GM18858 (cell line): ENCODE measurements around the gene ZNF462.
"Not testable (repeated sequence)": the region's sequence is repeated elsewhere in the genome, so short reads cannot be mapped to it uniquely, and the experiment has no call there.

Source experiments
- ATAC-seq: cut with Tn5 transposase; IDR thresholded peaks from one replicate; pipeline ENCODE4 v1.9.1; 2021; ENCODE audit not compliant: unreplicated experiment

Gene ZNF462

DNA sequence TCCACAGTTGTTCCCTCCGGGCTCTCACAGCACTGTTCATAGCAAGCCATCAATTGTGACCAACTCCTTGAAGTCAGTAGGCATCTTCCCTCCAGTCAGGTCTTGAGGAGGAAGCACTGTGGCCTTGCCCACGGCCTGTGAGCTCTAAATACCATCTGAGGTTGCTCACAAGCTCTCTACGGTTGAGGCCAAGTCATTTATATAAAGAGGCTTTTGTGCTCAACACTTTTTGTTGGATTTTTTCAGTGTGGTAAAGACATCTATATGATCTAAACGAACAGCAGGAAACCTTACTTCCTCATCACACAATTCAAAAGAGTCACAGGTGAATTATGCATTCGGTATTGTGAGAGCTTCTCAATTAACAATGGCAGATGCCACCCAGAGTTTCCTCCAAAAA, 97.3 kb downstream of the ZNF462 start:
- ATAC-seq, result no peak

GRCh38 chr9:106961623-106962022, 98.7 kb downstream of the ZNF462 start:
- ATAC-seq, result no peak

DNA sequence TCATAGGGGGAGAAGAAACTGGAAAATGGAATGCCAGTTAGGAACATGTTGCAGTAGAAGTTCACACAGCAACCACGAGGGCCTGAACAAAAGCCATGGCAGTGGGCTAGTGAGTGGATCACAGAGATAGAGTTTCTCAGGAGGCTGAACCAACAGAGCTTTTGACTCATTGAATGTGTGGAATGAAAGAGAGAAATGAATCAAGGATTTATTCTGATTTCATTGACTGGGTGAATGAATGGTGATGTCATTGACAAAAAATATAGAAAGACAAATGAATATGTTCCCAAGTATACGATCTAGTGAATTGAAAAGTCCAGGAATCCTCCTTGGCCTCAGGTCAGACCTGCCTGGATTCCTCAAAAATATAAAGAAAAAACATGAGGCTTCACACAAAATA, 99.2 kb downstream of the ZNF462 start:
- no peak for ATAC-seq

DNA sequence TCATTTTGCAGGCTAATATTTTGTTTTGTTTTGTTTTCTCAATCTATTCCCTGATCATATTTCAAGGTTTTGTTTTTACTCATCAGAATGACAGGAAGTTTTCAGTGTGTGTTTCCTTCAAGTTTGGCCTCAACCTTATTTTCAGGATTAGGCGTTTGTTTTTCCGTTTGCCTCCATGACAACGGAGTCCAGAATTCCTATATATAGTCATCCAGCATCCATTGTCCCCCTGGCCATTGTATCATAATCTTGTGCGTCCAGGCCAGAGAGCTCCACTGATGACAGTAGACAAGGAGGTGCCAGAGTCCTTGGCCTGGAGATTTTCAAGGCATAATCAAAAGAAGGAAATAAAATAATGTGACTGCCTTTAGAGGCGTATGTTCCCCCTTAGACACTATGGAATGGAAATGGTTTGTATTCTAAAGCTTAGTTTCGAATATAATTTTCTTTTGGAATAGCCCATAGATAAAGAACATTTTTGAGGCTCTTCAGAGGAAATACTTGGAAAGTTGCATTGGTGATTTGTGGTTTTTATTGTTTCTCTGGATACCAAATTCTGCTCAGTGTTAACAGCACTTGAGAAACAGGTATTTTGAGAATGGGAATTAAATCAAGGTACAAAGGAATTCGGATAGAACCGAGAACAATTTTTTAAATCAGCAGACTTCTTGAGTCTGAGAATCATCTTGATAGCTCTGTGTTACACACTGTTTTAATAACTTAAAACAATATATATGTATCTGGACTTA, 99.8 kb downstream of the ZNF462 start:
- ATAC-seq, result no peak

- ATAC-seq, result no peak
These were observed 100.7 kb downstream of the ZNF462 start for GRCh38 chr9:106963684-106964083.

DNA sequence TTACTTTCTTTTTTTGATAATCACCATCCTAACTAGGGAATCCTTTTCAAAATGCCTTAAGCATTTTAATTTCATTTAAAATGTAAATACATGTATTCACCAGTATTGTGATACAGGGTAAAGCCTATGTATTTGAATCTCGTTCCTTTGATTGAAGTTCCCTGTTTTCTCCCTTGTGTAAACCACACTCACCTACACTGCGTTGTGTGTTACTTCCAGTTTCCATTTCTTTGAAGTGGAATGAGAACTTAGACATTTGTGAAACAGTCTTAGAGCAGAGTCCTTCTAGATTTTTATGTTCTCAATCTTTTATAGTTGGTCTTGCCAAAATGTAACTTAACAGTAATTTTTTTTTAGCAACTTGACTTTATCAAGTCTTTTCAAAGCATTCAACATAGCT, 101.4 kb downstream of the ZNF462 start:
- ATAC-seq, result no peak

- no peak for ATAC-seq
These were observed 102.0 kb downstream of the ZNF462 start for GRCh38 chr9:106964822-106965525.

DNA sequence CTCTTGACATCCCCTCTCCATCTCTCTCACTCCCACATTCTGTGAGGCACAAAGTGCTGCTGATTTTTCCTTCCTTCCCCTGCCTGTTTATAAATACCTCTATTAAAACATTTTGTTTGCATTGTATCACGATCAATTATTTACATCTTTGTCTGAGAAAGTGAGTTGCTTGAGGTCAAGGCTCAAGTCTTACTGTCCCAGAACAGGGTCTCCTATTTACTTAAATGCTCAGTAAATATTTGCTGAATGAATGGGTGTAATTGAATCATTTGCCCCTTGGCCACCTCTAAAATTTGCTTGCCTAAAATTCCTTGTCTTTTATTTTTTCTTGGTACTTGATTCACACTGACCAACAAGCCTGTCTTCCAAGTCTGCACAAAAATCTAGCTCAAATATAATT, 103.5 kb downstream of the ZNF462 start:
- no peak for ATAC-seq

- no peak for ATAC-seq
These were observed 106.7 kb downstream of the ZNF462 start for GRCh38 chr9:106969696-106970095.

GRCh38 chr9:106970219-106970975, 107.4 kb downstream of the ZNF462 start:
- no peak for ATAC-seq

DNA sequence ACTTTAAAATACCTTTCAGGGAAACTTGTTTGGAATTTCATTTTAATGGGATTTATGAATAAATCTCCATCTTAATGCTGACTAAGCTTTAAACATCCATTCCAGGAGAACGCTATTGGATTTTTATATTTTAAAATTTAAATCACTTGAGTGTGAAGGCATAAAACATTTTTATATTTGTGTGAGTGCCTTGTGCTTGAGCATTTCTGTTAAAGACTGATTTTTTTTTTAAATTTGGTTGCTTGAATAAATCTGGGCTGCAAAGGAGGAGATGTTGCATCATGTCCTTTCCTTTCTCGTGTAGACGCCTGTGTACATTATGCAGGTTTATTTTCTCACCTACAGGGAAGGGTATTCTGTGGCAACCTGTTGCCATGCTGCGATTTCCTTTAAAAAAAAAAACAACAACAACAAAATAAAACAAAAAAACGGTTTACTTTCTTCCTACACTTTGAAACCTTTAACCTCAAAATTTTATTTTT, 108.1 kb downstream of the ZNF462 start:
- ATAC-seq, result no peak

GRCh38 chr9:106972082-106972481, 109.1 kb downstream of the ZNF462 start:
- ATAC-seq, result no peak

- ATAC-seq, result no peak
These were observed 111.4 kb downstream of the ZNF462 start for GRCh38 chr9:106974341-106974740.

- ATAC-seq, result no peak
These were observed 113.8 kb downstream of the ZNF462 start for GRCh38 chr9:106976772-106977171.

- ATAC-seq, result no peak
These were observed 117.7 kb downstream of the ZNF462 start for GRCh38 chr9:106980551-106981101.

DNA sequence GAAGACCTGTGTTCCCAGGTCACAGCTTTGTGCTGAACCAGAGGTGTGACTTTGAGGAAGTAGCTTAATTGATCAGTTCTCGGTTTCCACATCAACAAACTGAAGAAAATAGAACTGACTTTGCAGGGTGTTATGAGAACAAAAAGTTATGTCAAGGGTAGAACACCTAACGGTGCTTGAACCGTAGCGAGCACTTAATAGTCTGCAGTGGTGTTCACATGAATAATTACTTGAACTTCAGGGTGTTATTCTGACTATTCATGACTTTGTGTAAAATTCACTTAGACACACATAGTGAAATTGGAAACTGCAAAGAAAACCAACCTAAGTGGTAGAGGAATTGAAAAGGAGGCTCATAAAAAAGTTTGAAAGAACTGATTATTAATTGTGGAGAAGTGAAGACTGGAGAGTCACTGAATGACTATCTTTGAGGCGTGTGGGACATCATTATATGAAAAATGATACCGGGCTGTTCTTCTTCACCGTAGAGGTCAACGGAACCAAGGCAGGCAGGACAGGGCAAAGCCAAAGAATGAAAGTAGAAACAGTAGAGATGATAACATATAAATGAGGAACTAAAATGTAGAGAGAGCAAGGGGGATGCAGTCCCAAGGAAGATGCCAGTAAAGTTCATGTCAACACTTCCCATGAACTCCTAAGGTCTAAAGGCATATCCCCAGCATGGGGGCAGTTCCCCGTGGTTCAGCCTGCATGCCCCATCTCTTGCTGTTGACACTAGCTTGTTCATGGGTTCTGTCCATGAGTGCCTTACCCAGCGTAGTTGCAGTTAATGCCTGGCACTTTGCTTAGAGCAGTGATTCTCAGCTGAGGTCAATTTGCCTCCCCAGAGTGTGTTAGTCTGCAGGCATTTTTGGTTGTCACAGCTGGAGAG, 118.7 kb downstream of the ZNF462 start:
- peak; percentile 70 for ATAC-seq

DNA sequence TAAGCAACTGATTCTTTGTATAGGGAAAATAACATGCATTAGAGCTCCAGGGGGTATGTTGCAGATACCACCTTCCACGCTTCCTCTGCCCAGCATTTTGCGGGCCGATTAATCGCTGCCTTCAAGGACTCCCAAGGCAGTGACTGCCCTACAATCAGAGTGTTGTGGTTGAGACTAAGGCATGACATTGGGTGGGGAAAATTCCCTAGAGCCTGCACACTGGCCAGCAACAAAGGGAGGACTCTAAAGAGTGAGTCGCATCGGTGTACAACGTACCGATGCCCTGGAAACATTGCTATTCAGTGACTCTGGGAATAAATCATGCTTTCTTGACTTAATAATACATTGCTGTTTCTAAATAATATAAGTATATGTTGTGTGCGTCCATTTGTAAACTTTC, 119.7 kb downstream of the ZNF462 start:
- no peak for ATAC-seq

GRCh38 chr9:106983346-106983745, 120.4 kb downstream of the ZNF462 start:
- ATAC-seq, result no peak

GRCh38 chr9:106989904-106990303, 126.9 kb downstream of the ZNF462 start:
- not testable (repeated sequence) for ATAC-seq

DNA sequence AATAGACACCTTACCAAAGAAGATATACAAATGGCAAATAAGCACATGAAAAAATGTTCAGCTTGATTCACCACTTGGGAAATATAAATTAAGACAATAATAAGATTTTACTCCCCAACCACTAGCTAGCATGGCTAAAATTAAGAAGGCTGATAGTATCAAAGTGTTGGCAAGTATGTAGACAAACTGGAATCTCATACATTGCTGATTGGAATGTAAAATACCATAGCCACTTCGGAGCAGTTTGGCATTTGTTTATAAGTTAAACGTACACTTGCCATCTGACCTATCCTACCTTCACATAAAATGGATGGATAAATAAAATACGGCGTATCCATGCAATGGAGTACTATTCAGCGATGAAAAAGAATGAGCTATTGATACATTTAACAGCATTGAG, 129.2 kb downstream of the ZNF462 start:
- ATAC-seq, result no peak
